Measurements from ENCODE around the gene CIPC. TPM values are rescaled to one million over a fixed set of nuclear protein-coding genes. Genes with fewer than 3 reads are reported as not detected.

The CIPC gene
- total RNA-seq, 1 donor from 2014 or later: 9.7 TPM

- DNase-seq (ENCODE audit: low read depth): peak; percentile 58
These were observed 35.8 kb downstream of the CIPC start for GRCh38 chr14:77133720-77134338.

GRCh38 chr14:77139022-77139421, 41.0 kb downstream of the CIPC start:
- Histone ChIP-seq H3K4me3 (ENCODE audit: low read depth, low read length) (no peak overlapping the region), H3K36me3 (ENCODE audit: control insufficient read depth, insufficient read depth, low read length) (no peaks in the 10 kb centered on the region), H3K27me3 (ENCODE audit: control insufficient read depth, insufficient read depth, low read length) (peaks cover 43% of the 10 kb centered on the region)
- FAIRE-seq: no peak
- no peak for DNase-seq (ENCODE audit: low read depth)
- TF ChIP-seq CTCF (IDR thresholded peaks at IDR 0.05; ENCODE audit: insufficient read depth, low read length, severe bottlenecking): no peak

More at GRCh38 chr14:77133720-77134338, 35.8 kb downstream of the CIPC start:
- Histone ChIP-seq H3K36me3 (ENCODE audit: control insufficient read depth, insufficient read depth, low read length) (no peaks in the 10 kb centered on the region), H3K4me3 (ENCODE audit: low read depth, low read length) (no peak overlapping the region), H3K27me3 (ENCODE audit: control insufficient read depth, insufficient read depth, low read length) (peaks cover 12% of the 10 kb centered on the region)
- TF ChIP-seq CTCF (IDR thresholded peaks at IDR 0.05; ENCODE audit: insufficient read depth, low read length, severe bottlenecking): no peak
- FAIRE-seq: no peak

GRCh38 chr14:77139540-77140358, 41.7 kb downstream of the CIPC start:
- Histone ChIP-seq H3K4me3 (ENCODE audit: low read depth, low read length) (no peak overlapping the region), H3K36me3 (ENCODE audit: control insufficient read depth, insufficient read depth, low read length) (no peaks in the 10 kb centered on the region), H3K27me3 (ENCODE audit: control insufficient read depth, insufficient read depth, low read length) (peaks cover 41% of the 10 kb centered on the region)
- TF ChIP-seq CTCF (IDR thresholded peaks at IDR 0.05; ENCODE audit: insufficient read depth, low read length, severe bottlenecking): peak; percentile 79
- FAIRE-seq (no peak), DNase-seq (ENCODE audit: low read depth) (no peak)

DNA sequence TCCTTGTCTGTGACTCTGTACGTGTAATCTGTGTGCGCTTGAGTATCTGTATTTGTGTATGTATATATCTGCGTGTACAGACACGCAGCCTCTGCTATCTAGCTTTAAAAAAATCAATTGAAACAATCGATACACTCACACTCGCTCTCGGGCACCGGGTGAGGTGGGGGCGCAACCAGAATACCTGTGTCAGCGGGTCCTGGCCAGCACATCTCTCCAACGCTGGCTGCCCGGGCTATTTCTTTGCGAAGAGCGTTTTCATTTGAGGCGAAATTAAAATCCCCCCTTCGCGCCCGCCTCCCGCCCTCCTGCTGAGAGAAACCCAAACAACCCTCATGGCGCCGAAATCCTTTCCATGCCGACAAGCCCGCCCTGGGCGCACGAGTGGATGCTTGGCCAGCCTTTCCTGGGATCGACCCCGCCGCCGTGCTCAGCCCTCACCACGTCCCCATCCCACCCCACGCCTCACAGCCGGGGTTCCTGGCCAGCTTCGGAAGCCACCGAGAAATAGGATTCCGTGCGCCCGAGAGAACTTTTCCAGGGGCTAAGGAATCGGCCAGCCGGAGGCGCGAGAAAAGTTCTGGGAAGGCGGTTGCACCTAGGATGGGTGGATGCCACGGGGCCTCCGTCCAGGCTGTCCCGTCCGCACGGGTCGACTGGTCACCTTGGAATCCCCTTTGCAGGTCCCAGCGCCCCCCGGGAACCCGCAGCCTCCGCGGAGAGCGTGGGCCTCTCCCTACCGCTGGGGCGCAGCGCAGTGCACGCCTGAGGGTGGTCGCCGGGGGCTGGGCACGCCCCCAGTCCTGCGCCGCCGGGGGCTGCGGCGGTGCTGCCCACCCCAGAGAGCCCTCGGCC, 42.5 kb downstream of the CIPC start:
- FAIRE-seq: no peak
- Histone ChIP-seq H3K4me3 (ENCODE audit: low read depth, low read length) (no peak overlapping the region), H3K27me3 (ENCODE audit: control insufficient read depth, insufficient read depth, low read length) (peaks cover 41% of the 10 kb centered on the region), H3K36me3 (ENCODE audit: control insufficient read depth, insufficient read depth, low read length) (no peaks in the 10 kb centered on the region)
- no peak for TF ChIP-seq CTCF (IDR thresholded peaks at IDR 0.05; ENCODE audit: insufficient read depth, low read length, severe bottlenecking)
- no peak for DNase-seq (ENCODE audit: low read depth)

DNA sequence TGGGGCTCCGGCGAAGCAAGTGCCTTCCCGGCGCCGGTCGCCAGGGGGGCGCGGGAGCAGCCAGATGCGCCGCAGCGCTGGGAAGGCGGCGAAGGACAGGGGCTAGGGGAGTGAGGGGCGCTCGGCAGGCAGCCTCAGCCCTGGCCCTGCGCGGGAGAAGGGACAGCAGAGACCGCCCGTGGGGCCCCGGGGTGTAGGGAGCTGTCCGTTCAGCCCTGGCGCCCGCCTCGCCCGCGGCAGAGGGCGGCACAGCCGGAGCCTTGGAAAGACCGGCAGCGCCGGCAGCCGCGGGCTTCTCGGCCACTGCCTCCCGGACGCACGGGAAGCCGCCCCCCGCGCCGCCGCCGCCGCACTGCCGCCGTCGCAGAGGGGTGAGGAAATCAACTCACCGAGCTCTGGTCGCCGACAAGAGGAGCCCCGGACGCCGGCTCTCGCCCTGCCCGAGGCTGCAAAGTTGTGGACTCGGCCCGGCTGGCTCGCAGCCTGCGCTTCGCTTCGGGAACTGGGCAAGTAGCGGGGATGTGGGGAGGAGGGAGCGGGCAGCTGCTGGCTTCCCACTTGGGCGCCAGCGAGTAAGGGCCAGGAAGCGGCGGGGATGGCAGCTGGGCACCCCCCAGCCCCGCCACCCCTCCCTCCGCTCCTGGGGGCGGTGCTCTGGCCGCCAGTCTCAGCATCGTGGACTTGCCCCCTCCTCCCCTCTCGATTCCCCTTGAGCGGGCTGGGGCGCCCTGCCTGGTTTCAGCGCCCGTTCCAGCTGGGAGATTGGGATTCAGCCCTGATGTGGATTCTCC, 43.4 kb downstream of the CIPC start, which contains the start of gene ZDHHC22:
ZDHHC22 (minus strand) TSS at position 578 of the 791 bp plus-strand sequence. CDS start 2,053 bp downstream, outside the sequence.
- FAIRE-seq (no peak), DNase-seq (ENCODE audit: low read depth) (no peak)
- peak; percentile 9 for TF ChIP-seq CTCF (IDR thresholded peaks at IDR 0.05; ENCODE audit: insufficient read depth, low read length, severe bottlenecking)
- Histone ChIP-seq H3K27me3 (ENCODE audit: control insufficient read depth, insufficient read depth, low read length) (peaks cover 41% of the 10 kb centered on the region), H3K4me3 (ENCODE audit: low read depth, low read length) (no peak within 1 kb of the TSS), H3K36me3 (ENCODE audit: control insufficient read depth, insufficient read depth, low read length) (no peaks in the 10 kb centered on the region)

All from bronchial epithelial cell (primary cell).